Suprapubic skin (tissue), 4 donors: ENCODE data around the gene PNMA1. TPM values are rescaled to one million over a fixed set of nuclear protein-coding genes. Genes with fewer than 3 reads are reported as not detected.
"Not testable (repeated sequence)": the region's sequence is repeated elsewhere in the genome, so short reads cannot be mapped to it uniquely, and the experiment has no call there.

Source experiments
- DNase-seq, 2 donors: peaks; one replicate each; pipeline ENCODE4 v3.0.0-alpha.2; 2019; ENCODE audit warnings: low spot score in 2 of 2
- H3K27ac ChIP-seq: fragments of 200-600 bp; sonication (generic); one replicate; pipeline ENCODE4 v1.5.1; 2019
- H3K27me3 ChIP-seq: fragments of 200-600 bp; sonication (generic); one replicate; pipeline ENCODE4 v1.5.1; 2019
- H3K36me3 ChIP-seq: fragments of 200-600 bp; sonication (generic); one replicate; pipeline ENCODE4 v1.5.1; 2019
- H3K4me1 ChIP-seq: fragments of 200-600 bp; sonication (generic); one replicate; pipeline ENCODE4 v1.5.1; 2019
- H3K4me3 ChIP-seq: fragments of 200-600 bp; sonication (generic); one replicate; pipeline ENCODE4 v1.5.1; 2019; ENCODE audit warnings: mild to moderate bottlenecking
- H3K9me3 ChIP-seq: fragments of 200-600 bp; sonication (generic); one replicate; pipeline ENCODE4 v1.5.1; 2019
- EP300 ChIP-seq: sonication (generic); formaldehyde crosslinking; IDR thresholded peaks from one replicate; pipeline ENCODE4 v1.6.1; 2017; ENCODE audit warnings: antibody characterized with exemption
- POLR2A ChIP-seq, 2 donors: fragments of 450-650 bp; IDR thresholded peaks; one replicate each; pipeline ENCODE4 v1.6.1; 2017; ENCODE audit warnings: antibody characterized with exemption in 2 of 2, mild to moderate bottlenecking in 2 of 2, moderate library complexity in 2 of 2
- POLR2AphosphoS5 ChIP-seq, 3 donors: sonication (generic); formaldehyde crosslinking; IDR thresholded peaks; one replicate each; pipeline ENCODE4 v1.6.1; 2017; ENCODE audit warnings: antibody characterized with exemption in 3 of 3
- WGBS: methylation state at CpG from one replicate; pipeline ENCODE4 v1.1.5; 2018; 5-methylcytosine and 5-hydroxymethylcytosine counted together
- total RNA-seq, 4 donors: library from RNA; depleted of rRNA; stranded (reverse); fragments of >200 nt; gene quantifications; one replicate each; pipeline ENCODE4 v1.1.0, GENCODE V29; 2016
- TF ChIP-seq, protein P1 (sequence below), 2 donors: fragments of 200-600 bp in 1 of 2; fragments of 450-650 bp in 1 of 2; sonication (generic) in 1 of 2; IDR thresholded peaks; one replicate each; pipeline ENCODE4 v1.5.1; 2016 to 2019; ENCODE audit warnings: antibody characterized with exemption in 2 of 2, mild to moderate bottlenecking in 1 of 2, moderate library complexity in 1 of 2

The PNMA1 gene
- total RNA-seq, 4 donors from 2014 or later = 5.2 to 9.8 (median 6.4) TPM

DNA sequence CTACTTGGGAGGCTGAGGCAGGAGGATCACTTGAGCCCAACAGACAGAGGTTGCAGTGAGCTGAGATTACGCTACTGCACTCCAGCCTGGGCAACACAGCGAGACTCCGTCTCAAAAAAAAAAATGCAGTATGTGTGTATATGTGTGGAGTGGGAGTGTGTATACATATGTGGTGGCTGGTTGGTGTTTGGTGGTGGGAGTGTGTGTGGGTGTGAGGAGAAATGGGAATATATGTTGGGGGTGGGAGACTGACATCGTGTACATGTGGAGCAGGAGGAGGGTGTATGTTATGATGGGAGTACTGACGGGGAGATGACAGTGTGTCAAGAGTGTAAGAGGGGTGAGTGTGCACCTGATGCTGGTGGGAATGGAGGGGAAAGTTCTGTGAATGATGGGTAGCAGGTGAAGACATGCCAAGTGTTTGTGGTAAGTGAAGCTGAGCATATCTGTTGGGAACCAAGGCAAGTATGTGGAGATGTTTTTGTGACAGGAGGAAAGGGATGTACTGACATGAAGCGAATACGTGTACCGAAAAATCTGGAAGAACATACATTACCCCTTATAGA is 4.2 kb downstream of the PNMA1 start:
- Histone ChIP-seq H3K27ac (no peak overlapping the region), H3K4me3 (no peak overlapping the region), H3K9me3 (no peaks in the 10 kb centered on the region), H3K4me1 (peaks cover 30% of the 10 kb centered on the region), H3K27me3 (no peaks in the 10 kb centered on the region), H3K36me3 (no peaks in the 10 kb centered on the region)
- TF ChIP-seq, protein P1, sequence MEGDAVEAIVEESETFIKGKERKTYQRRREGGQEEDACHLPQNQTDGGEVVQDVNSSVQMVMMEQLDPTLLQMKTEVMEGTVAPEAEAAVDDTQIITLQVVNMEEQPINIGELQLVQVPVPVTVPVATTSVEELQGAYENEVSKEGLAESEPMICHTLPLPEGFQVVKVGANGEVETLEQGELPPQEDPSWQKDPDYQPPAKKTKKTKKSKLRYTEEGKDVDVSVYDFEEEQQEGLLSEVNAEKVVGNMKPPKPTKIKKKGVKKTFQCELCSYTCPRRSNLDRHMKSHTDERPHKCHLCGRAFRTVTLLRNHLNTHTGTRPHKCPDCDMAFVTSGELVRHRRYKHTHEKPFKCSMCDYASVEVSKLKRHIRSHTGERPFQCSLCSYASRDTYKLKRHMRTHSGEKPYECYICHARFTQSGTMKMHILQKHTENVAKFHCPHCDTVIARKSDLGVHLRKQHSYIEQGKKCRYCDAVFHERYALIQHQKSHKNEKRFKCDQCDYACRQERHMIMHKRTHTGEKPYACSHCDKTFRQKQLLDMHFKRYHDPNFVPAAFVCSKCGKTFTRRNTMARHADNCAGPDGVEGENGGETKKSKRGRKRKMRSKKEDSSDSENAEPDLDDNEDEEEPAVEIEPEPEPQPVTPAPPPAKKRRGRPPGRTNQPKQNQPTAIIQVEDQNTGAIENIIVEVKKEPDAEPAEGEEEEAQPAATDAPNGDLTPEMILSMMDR (IDR thresholded peaks at IDR 0.05) = no peak
- no peak for TF ChIP-seq POLR2AphosphoS5 (IDR thresholded peaks at IDR 0.05)
- no peak for TF ChIP-seq POLR2A (IDR thresholded peaks at IDR 0.05)
- TF ChIP-seq EP300 = no peak
- 90% methylated on average over 8 of the region's 8 CpGs for WGBS
- DNase-seq = no peak

DNA sequence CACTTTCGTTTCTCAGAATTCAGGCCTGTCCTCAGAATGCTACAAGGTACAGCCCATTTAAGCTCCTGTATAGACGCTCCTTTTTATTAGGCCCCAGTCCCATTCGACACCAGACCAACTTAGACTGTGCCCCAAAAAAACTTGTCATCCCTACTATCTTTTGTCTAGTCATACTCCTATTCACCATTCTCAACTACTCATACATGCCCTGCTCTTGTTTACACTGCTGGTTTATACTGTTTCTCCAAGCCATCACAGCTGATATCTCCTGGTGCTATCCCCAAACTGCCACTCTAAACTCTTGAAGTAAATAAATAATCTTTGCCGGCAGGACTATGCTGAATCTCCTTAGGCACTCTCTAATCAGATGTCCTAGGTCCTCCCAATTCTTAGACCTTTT is 6.1 kb downstream of the PNMA1 start:
- H3K27ac ChIP-seq, H3K4me3 ChIP-seq, H3K9me3 ChIP-seq, H3K27me3 ChIP-seq, H3K36me3 ChIP-seq, DNase-seq: not testable (repeated sequence)
- H3K4me1 ChIP-seq = peaks cover 17% of the 10 kb centered on the region
- WGBS = 97% methylated on average over 4 of the region's 4 CpGs

DNA sequence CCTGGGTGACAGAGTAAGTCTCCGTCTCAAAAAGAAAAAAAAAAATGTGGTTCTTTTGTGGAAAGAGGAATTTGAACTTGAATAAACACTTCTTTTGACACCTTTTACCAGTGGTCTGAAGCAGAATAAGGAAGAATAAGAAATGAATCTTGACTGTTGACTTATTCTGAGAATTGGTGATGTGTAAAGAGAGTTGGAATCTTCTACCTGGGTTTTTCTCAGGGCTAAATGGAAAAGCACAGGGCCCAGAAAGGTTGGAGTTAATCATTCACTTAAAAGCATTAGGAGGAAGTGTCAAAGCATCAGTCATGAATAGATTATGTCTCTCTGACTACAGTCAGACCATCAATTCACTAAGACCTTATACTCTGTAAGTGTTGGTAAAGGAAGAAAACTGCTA is 13.9 kb downstream of the PNMA1 start:
- no peak overlapping the region for H3K27ac ChIP-seq
- 0% methylated on average over 1 of the region's 1 CpG for WGBS
- H3K27me3 ChIP-seq = no peaks in the 10 kb centered on the region

GRCh38 chr14:73696466-73697400 is 17.5 kb downstream of the PNMA1 start:
- no peak overlapping the region for H3K27ac ChIP-seq
- TF ChIP-seq POLR2A (IDR thresholded peaks at IDR 0.05) (no peak), EP300 (no peak), POLR2AphosphoS5 (IDR thresholded peaks at IDR 0.05) (no peak)
- TF ChIP-seq, protein P1 (IDR thresholded peaks at IDR 0.05) = no peak
- no peaks in the 10 kb centered on the region for H3K36me3 ChIP-seq
- no peak overlapping the region for H3K4me3 ChIP-seq
- no peaks in the 10 kb centered on the region for H3K9me3 ChIP-seq
- no peaks in the 10 kb centered on the region for H3K27me3 ChIP-seq
- no peaks in the 10 kb centered on the region for H3K4me1 ChIP-seq
- 86% methylated on average over 2 of the region's 2 CpGs for WGBS
- no peak for DNase-seq

More for the DNA sequence above, 13.9 kb downstream of the PNMA1 start:
- Histone ChIP-seq H3K4me1 (no peaks in the 10 kb centered on the region), H3K4me3 (no peak overlapping the region), H3K9me3 (no peaks in the 10 kb centered on the region), H3K36me3 (no peaks in the 10 kb centered on the region)
- TF ChIP-seq POLR2AphosphoS5 (IDR thresholded peaks at IDR 0.05) = no peak
- no peak for DNase-seq

DNA sequence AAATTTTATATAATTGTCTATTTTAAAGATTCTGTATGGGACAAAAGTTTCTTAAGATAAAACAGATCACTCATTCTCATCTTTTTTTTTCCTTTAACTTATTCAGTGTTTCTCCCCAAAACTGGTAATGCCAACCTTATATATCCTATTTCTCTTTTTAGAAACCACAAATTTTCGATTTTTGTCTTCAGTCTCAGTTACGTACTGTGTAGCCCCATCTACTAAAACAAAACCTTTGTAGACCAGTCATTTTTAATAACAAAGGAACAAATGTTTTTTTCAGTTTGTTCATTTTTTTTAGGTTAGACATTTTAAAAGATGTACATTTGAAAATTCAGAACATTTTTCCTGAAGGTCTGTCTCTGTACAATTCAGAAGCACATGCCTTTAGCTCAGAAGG is 18.2 kb downstream of the PNMA1 start:
- Histone ChIP-seq H3K27me3 (no peaks in the 10 kb centered on the region), H3K4me3 (no peak overlapping the region), H3K36me3 (no peaks in the 10 kb centered on the region), H3K4me1 (no peaks in the 10 kb centered on the region), H3K27ac (no peak overlapping the region), H3K9me3 (no peaks in the 10 kb centered on the region)
- no peak for DNase-seq
- TF ChIP-seq, protein P1 (IDR thresholded peaks at IDR 0.05) = no peak
- no peak for TF ChIP-seq POLR2AphosphoS5 (IDR thresholded peaks at IDR 0.05)
- TF ChIP-seq POLR2A (IDR thresholded peaks at IDR 0.05) = no peak
- no peak for TF ChIP-seq EP300
- WGBS = 93% methylated on average over 2 of the region's 2 CpGs

DNA sequence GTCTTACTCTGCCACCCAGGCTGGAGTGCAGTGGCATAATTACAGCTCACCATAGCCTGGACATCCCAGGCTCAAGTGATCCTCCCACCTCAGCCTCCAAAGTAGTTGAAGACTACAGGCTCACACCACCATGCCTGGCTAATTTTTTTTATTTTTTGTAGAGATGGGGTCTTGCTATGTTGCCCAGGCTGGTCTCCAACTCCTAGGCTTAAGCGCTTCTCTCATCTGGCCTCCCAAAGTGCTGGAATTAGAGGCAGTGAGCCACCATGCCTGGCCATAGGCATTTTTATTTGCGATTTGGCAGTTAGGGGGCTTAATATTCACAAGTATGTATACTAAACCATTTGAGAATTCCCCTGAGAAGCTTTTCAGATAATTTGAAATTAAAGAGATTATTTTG is 19.1 kb downstream of the PNMA1 start:
- Histone ChIP-seq H3K27me3 (no peaks in the 10 kb centered on the region), H3K36me3 (no peaks in the 10 kb centered on the region)

More for the DNA sequence above, 19.1 kb downstream of the PNMA1 start:
- DNase-seq = no peak
- TF ChIP-seq, protein P1 (IDR thresholded peaks at IDR 0.05) = no peak
- no peaks in the 10 kb centered on the region for H3K4me1 ChIP-seq
- no peaks in the 10 kb centered on the region for H3K9me3 ChIP-seq
- WGBS = 98% methylated on average over 2 of the region's 2 CpGs
- no peak overlapping the region for H3K27ac ChIP-seq
- no peak overlapping the region for H3K4me3 ChIP-seq
